ENCODE measurements around the gene ORMDL1.

The ORMDL1 gene

GRCh38 chr2:189819297-189819704, 35.2 kb upstream of the ORMDL1 start:
- no peak for DNase-seq (ENCODE audit: low read depth)
- H3K4me3 ChIP-seq (ENCODE audit: low read depth, low read length) = no peak overlapping the region
- TF ChIP-seq, protein P1, sequence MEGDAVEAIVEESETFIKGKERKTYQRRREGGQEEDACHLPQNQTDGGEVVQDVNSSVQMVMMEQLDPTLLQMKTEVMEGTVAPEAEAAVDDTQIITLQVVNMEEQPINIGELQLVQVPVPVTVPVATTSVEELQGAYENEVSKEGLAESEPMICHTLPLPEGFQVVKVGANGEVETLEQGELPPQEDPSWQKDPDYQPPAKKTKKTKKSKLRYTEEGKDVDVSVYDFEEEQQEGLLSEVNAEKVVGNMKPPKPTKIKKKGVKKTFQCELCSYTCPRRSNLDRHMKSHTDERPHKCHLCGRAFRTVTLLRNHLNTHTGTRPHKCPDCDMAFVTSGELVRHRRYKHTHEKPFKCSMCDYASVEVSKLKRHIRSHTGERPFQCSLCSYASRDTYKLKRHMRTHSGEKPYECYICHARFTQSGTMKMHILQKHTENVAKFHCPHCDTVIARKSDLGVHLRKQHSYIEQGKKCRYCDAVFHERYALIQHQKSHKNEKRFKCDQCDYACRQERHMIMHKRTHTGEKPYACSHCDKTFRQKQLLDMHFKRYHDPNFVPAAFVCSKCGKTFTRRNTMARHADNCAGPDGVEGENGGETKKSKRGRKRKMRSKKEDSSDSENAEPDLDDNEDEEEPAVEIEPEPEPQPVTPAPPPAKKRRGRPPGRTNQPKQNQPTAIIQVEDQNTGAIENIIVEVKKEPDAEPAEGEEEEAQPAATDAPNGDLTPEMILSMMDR (IDR thresholded peaks at IDR 0.05; ENCODE audit: low read depth, low read length, missing control alignments) = no peak

DNA sequence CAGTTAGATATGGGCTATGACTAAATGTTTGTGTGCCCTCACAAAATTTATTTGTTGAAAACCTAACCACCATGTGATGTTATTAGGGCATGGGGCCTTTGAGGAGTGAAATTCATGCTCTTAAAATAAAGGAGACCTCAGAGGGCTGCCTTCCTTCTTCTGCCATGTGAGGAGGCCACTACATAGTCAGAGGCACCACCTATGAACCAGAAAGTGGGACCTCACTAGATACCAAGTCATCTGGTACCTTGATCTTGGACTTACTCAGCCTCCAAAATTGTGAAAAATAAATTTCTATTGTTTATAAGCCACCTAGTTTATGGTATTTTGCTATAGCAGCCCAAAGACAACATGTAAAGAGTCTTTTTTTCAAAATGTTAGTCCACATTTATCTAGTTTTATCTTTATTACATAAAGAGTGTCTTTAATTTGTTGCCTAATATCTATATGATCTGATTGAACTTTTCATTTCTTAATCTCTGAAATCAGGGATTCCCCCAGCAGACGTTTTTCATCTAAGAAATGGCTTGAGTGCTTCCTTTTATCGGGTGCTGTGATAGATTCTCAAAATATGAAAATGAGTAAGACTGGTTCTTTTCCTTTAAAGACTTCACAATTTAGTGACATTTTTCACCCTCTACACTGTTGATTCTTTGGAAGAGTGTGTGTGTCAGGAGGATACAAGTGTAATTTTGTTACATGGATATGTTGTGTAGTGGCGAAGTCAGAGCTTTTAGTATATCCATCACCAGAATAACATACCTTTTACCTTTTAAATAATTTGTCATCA, 34.3 kb upstream of the ORMDL1 start:
- H3K4me3 ChIP-seq (ENCODE audit: low read depth, low read length) = no peak overlapping the region
- DNase-seq (ENCODE audit: low read depth) = no peak
- TF ChIP-seq, protein P1 (IDR thresholded peaks at IDR 0.05; ENCODE audit: low read depth, low read length, missing control alignments) = no peak

- no peak for DNase-seq (ENCODE audit: low read depth)
- TF ChIP-seq, protein P1 (IDR thresholded peaks at IDR 0.05; ENCODE audit: low read depth, low read length, missing control alignments) = no peak
- H3K4me3 ChIP-seq (ENCODE audit: low read depth, low read length) = no peak overlapping the region
Measured at GRCh38 chr2:189803431-189803830, 19.3 kb upstream of the ORMDL1 start.

GRCh38 chr2:189802396-189802912, 18.3 kb upstream of the ORMDL1 start:
- TF ChIP-seq, protein P1 (IDR thresholded peaks at IDR 0.05; ENCODE audit: low read depth, low read length, missing control alignments) = no peak
- H3K4me3 ChIP-seq (ENCODE audit: low read depth, low read length) = no peak overlapping the region
- DNase-seq (ENCODE audit: low read depth) = no peak

DNA sequence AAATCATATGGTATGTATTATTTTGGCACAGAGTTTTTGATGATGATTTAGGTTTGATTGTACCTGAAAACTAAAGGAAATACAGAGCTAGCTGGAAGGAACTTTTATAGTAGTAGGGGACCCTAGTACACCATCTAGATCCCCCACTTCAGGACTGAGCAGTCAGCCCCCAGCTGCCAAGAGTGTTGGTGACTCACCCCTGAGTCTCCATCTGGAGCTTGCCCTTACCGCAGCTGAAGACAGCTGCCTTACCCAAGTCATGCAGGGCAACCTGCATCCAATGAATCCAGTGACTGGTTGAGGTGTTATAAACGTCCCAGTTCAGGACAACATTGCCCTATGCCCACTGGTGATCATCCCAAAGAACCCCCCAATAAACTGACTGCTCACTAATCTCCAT, 15.4 kb upstream of the ORMDL1 start:
- TF ChIP-seq, protein P1 (IDR thresholded peaks at IDR 0.05; ENCODE audit: low read depth, low read length, missing control alignments) = no peak
- no peak overlapping the region for H3K4me3 ChIP-seq (ENCODE audit: low read depth, low read length)
- no peak for DNase-seq (ENCODE audit: low read depth)

GRCh38 chr2:189799030-189799331, 14.8 kb upstream of the ORMDL1 start:
- TF ChIP-seq, protein P1 (IDR thresholded peaks at IDR 0.05; ENCODE audit: low read depth, low read length, missing control alignments) = no peak
- no peak overlapping the region for H3K4me3 ChIP-seq (ENCODE audit: low read depth, low read length)
- DNase-seq (ENCODE audit: low read depth) = no peak

Measured in GM12864 (cell line).